Activated naive CD4-positive, alpha-beta T cell treated with anti-CD3 and anti-CD28 coated beads, Interleukin-2, amount 10 ng/mL, durations not matched to agents 7 days and 5 days (primary cell): Measurements from ENCODE around the gene MAP3K19.
"Not testable (repeated sequence)": the region's sequence is repeated elsewhere in the genome, so short reads cannot be mapped to it uniquely, and the experiment has no call there.

Experiments used
- CTCF ChIA-PET: fragments of 350-600 bp; sonication (Branson Sonifier 250); formaldehyde crosslinking; loops from one replicate; lab custom pipeline; 2021; ENCODE audit warnings: antibody characterized with exemption; lab: Charles Lee
- DNase-seq: peaks from one replicate; pipeline ENCODE4 v3.0.0-alpha.2; 2020
- H3K27ac Mint-ChIP-seq: one replicate; pipeline ENCODE4 v1.8.0; 2021; ENCODE audit warnings: mild to moderate bottlenecking, moderate library complexity, mixed read lengths
- H3K27me3 Mint-ChIP-seq: one replicate; pipeline ENCODE4 v1.8.0; 2021; ENCODE audit warnings: mild to moderate bottlenecking, mixed read lengths
- H3K36me3 Mint-ChIP-seq: one replicate; pipeline ENCODE4 v1.8.0; 2021; ENCODE audit warnings: mixed read lengths
- H3K4me1 Mint-ChIP-seq: one replicate; pipeline ENCODE4 v1.8.0; 2021; ENCODE audit warnings: mixed read lengths
- H3K4me3 Mint-ChIP-seq: one replicate; pipeline ENCODE4 v1.8.0; 2021; ENCODE audit warnings: mild to moderate bottlenecking, moderate library complexity, mixed read lengths
- H3K9me3 Mint-ChIP-seq: one replicate; pipeline ENCODE4 v1.8.0; 2021; ENCODE audit warnings: mixed read lengths

MAP3K19 gene

DNA sequence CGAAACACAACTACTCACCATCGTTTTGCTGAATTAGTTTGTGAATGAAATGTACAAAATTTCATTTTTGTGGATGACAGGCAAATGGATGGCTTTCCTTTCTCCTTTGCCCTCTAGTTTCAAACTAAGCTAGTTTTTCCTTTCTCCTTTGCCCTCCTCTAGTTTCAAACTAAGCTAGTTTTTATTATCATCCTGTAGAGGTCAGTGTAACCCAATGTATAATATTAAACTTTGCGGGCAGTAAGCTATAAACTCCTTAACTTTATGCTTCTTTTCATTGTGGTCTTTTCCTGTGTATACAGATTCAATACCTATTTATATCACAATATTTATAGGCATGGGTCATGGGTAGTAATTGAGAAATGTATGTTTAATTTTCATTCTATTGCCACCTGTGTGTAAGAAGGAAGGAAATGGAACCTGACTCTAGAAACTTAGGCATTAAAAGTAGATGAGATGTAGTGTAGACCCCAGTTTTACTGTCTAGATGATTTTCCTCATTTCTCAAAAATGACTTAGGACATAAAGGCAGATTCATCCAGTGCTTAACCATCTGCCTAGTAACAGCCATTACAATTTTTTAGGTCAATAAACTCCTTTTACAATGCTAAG, 58.1 kb downstream of the MAP3K19 start:
- H3K36me3 Mint-ChIP-seq: peaks cover under 1% of the 10 kb centered on the region
- DNase-seq: no peak
- CTCF ChIA-PET: interaction anchor here (0.5 to 3.3 kb wide), 10 partner anchors 12 to 960 kb away, joined by 3 to 17 read pairs (median 4); no protein-coding TSS in a partner anchor
- no peak overlapping the region for H3K4me3 Mint-ChIP-seq
- no peaks in the 10 kb centered on the region for H3K4me1 Mint-ChIP-seq
- no peak overlapping the region for H3K27ac Mint-ChIP-seq
- peaks cover 17% of the 10 kb centered on the region for H3K27me3 Mint-ChIP-seq
- peaks cover 7% of the 10 kb centered on the region for H3K9me3 Mint-ChIP-seq

DNA sequence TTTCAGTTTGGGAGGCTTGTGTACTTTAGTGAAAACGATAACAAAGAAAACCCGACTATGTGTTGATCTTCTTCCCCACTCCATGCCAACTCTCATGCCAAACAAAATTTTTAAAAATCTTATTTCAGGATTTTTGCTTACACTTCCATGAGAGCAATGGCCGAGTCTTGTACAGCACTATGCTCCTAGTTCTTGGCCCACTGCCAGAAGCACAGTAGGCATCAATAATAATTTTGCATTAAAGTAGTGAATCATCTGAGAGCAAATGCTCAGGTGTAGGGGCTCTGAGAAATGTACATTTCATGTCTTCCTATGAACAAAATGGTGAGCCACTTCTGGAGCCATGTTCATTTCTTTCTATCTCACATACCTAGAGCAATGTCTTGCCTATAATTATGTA, 62.2 kb downstream of the MAP3K19 start:
- Mint-ChIP-seq H3K27me3 (peaks cover 13% of the 10 kb centered on the region), H3K36me3 (peaks cover 9% of the 10 kb centered on the region), H3K27ac (no peak overlapping the region), H3K4me3 (no peak overlapping the region), H3K4me1 (peaks cover 6% of the 10 kb centered on the region), H3K9me3 (peaks cover 18% of the 10 kb centered on the region)
- no peak for DNase-seq
- CTCF ChIA-PET: no interaction called here

DNA sequence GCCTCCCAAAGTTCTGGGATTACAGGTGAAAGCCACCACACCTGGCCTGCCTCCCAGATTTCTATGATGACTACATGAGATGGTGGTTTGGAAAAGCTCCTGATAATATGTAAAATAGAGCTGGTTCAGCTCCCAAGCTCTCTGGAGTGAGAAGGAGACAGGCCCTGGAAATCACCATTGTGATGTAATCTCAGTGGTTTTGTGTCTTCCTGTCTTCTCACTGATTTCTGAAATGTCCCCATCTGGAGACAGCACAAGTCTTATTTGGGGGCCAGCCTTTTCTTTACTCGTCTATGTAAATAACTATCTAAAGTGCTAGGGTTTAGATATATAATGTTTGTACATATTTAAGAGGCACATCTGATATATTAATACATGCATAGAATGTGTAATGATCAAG, 64.6 kb downstream of the MAP3K19 start:
- Mint-ChIP-seq H3K27ac (no peak overlapping the region), H3K9me3 (peaks cover 18% of the 10 kb centered on the region), H3K36me3 (peaks cover 9% of the 10 kb centered on the region), H3K27me3 (peaks cover 10% of the 10 kb centered on the region), H3K4me1 (peaks cover 6% of the 10 kb centered on the region), H3K4me3 (no peak overlapping the region)
- CTCF ChIA-PET: no interaction called here
- DNase-seq: no peak

DNA sequence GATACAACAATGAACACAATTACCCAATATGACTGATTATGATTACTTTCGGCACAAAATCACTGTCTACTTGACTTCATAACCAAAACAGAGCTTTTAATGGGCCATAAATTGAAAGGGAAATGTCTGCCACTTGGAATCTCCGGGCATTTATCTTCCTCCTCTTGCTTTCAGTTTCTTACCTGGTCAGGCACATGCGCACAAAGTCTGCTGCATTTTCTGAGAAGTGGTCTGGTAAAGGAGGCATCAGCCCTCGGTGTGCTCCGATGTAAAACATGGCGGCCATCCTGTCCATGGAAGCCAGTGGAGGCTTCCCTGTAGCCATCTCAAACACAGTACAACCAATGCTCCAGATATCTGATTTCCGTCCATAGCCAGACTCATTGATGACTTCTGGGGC, 66.6 kb downstream of the MAP3K19 start:
- Mint-ChIP-seq H3K4me3 (no peak overlapping the region), H3K27ac (no peak overlapping the region), H3K4me1 (peaks cover 8% of the 10 kb centered on the region), H3K36me3 (peaks cover 12% of the 10 kb centered on the region), H3K27me3 (peaks cover 7% of the 10 kb centered on the region), H3K9me3 (peaks cover 21% of the 10 kb centered on the region)
- CTCF ChIA-PET: no interaction called here
- no peak for DNase-seq

DNA sequence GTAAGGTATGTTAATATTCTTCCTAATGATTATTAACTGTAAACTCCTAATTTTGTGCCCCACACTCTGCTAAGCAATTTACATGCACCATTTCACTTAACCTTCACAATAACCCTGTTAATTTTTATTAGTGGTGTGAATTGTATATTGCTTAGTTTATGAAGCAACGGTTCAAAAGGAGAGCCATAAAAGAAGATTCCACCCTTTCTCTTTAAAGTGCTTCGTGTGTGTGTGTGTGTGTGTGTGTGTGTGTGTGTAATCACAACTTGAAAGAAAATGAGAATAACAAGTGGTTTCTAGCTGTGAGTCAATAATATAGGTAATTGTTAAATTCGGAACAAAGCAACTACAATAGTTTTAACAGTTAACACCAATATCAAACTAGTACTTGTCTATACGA, 68.0 kb downstream of the MAP3K19 start:
- Mint-ChIP-seq H3K36me3 (peaks cover 21% of the 10 kb centered on the region), H3K27ac (no peak overlapping the region), H3K4me3 (no peak overlapping the region), H3K4me1 (peaks cover 15% of the 10 kb centered on the region), H3K9me3 (peaks cover 25% of the 10 kb centered on the region), H3K27me3 (peaks cover 7% of the 10 kb centered on the region)
- DNase-seq: no peak
- CTCF ChIA-PET: no interaction called here

DNA sequence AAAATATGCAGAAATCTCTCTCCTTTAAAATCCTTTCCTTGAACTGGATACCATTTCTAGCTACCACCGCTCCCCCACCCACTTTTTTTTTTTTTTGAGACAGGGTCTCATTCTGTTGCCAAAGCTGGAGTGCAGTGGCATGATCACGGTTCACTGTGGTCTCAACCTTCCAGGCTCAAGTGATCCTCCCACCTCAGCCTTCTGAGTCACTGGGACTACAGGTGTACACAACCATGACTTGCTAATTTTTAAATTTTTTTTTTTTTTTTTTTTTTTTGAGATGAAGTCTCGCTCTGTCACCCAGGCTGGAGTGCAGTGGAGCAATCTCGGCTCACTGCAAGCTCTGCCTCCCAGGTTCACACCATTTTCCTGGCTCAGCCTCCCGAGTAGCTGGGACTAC, 70.1 kb downstream of the MAP3K19 start:
- CTCF ChIA-PET, H3K4me3 Mint-ChIP-seq, DNase-seq, H3K27ac Mint-ChIP-seq: not testable (repeated sequence)
- peaks cover 11% of the 10 kb centered on the region for H3K27me3 Mint-ChIP-seq
- H3K4me1 Mint-ChIP-seq: peaks cover 22% of the 10 kb centered on the region
- peaks cover 24% of the 10 kb centered on the region for H3K9me3 Mint-ChIP-seq
- peaks cover 20% of the 10 kb centered on the region for H3K36me3 Mint-ChIP-seq

DNA sequence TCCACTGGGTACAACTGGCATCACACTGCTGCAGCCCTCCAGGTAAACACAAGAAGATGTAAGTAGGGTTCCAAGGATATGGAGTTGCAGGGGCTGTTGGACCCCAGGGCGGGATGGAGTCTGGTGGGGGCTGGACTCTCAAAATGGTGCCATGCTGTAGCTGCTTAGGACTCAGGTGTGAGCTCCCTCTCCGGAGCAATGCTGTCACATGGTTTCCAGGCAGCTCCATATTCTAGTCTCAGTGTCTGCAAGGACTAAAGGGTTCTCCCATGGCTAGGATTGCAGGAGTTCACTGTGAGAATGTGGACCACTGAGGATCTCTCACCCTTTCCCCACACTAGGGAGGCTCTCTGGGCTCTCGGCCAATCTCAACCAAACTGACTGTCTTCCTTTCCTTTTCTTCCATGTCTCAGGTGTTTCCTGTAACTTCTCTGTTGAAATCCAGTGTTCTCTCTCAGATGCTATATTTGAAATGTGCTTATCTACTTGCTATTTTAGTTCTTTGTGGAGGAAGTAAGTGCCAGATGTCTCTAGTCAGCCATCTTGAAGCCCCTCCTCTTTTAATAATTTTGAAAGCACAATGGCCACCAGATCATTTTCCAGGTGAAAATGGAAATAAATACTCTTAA, 71.1 kb downstream of the MAP3K19 start:
- Mint-ChIP-seq H3K9me3 (peaks cover 28% of the 10 kb centered on the region), H3K36me3 (peaks cover 22% of the 10 kb centered on the region), H3K27ac (no peak overlapping the region), H3K27me3 (peaks cover 17% of the 10 kb centered on the region), H3K4me3 (no peak overlapping the region), H3K4me1 (peaks cover 22% of the 10 kb centered on the region)
- CTCF ChIA-PET: no interaction called here
- DNase-seq: no peak

DNA sequence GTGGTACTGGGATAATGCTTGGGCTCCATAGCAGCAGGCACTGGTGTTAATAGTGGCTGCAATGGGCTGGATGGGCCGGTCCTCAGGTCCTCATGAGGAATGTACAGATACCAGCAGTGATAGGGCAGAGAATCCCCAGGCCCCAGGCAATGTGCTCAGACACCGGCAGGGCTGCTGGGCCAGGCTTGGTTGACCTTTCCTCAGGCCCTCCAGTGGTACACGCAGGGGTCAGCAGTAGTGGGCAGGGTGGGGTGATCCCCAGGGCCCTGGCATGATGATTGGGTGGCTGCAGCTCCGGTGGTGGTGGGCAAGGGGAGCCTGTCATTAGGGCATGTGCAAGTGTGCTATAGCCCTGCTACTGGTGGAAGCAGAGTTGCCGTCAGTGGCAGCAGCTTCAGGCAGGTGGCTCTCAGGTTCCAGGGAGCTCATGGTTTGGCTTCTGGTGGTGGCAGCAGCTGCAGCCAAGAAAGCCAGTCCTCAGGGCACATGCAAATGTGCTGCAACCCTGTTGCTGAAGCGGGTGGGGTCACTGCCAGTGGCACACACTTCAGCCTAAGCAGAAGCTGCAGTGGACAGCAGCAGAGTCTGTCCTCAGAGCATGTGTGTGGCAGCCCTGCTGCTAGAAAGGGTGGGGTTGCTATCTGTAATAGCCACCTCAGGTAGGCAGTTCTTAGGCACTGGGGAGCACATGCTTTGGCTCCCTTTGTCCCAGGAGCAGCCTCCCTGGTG, 71.8 kb downstream of the MAP3K19 start:
- Mint-ChIP-seq H3K36me3 (peaks cover 21% of the 10 kb centered on the region), H3K9me3 (peaks cover 34% of the 10 kb centered on the region), H3K27ac (no peak overlapping the region), H3K4me1 (peaks cover 22% of the 10 kb centered on the region), H3K27me3 (peaks cover 18% of the 10 kb centered on the region), H3K4me3 (no peak overlapping the region)
- DNase-seq: no peak
- CTCF ChIA-PET: no interaction called here

DNA sequence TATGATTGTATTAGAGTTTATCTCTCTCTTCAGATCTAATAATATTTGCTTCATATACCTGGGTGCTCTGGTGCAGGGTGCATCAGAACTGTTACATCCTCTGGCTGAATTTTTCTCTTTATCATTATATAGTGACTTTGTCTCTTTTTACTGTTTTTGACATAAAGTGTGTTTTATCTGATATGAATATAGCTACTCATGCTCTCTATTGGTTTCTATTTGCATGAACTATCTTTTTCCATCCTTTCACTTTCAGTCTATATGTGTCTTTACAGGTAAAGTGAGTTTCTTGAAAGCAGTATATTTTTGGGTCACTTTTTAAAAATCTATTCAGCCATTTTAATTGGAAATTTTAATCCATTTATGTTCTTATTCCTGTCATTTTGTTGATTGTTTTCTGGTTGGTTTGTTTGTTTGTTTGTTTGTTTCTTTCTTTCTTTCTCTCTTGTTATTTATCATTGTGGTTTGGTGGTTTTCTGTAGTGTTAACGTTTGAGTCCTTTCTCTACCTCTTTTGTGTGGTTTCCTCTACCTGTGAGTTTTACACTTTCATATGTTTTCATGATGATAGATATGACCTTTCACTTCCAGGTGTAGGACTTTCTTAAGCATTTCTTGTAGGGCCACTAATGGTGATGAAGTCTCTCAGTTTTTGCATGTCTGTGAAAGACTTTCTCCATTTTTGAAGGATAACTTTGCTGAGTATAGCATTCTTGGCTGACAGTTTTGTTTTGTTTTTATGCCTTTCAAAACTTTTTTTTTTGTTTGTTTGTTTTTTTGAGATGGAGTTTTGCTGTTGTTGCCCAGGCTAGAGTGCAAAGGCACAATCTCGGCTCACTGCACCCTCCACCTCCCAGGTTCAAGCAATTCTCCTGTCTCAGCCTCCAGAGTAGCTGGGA, 73.8 kb downstream of the MAP3K19 start:
- H3K27me3 Mint-ChIP-seq: peaks cover 15% of the 10 kb centered on the region
- no peak overlapping the region for H3K4me3 Mint-ChIP-seq
- H3K4me1 Mint-ChIP-seq: peaks cover 22% of the 10 kb centered on the region
- DNase-seq: no peak
- H3K36me3 Mint-ChIP-seq: peaks cover 21% of the 10 kb centered on the region
- H3K9me3 Mint-ChIP-seq: peaks cover 45% of the 10 kb centered on the region
- CTCF ChIA-PET: interaction anchor here (0.6 kb wide), 1 partner anchor 43 kb away, joined by 3 read pairs; no protein-coding TSS in a partner anchor
- peak overlapping the region; percentile 35 for H3K27ac Mint-ChIP-seq

DNA sequence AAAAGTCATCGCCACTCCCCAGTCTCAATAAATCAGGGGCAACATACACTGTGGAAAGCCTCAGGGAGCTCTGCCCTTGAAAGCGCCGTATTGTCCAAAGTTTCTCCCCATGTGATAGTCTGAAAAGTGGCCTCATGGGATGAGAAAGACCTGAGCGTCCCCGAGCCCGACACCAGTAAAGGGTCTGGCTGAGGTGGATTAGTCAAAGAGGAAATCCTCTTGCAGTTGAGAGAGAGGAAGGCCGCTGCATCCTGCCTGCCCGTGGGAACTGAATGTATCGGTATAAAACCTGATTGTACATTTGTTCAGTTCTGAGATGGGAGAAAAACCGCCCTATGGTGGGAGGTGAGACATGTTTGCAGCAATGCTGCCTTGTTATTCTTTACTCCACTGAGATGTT, 80.1 kb downstream of the MAP3K19 start:
- H3K27ac Mint-ChIP-seq, H3K36me3 Mint-ChIP-seq, H3K4me1 Mint-ChIP-seq, CTCF ChIA-PET, H3K4me3 Mint-ChIP-seq, DNase-seq, H3K27me3 Mint-ChIP-seq: not testable (repeated sequence)
- H3K9me3 Mint-ChIP-seq: peaks cover 21% of the 10 kb centered on the region

DNA sequence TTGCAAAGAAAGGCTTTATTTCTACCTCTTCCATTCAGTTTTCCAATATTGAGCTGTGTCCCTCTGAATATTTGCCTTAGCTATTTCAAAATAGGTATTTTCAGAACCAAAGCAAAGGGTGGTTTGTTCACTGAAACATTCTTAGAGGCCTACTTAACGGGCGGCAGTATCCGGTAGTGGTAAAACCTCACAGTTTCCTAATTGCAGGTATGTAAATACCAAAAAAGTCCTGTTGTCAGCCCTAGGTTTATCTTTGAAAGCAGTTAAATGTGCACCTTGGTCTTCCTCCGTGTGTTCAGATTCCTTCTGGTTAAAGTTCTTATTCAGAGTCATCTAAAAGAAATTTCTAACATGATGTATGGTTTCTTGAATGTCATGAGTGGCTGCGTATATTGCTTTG, 89.8 kb downstream of the MAP3K19 start:
- Mint-ChIP-seq H3K4me3 (no peak overlapping the region), H3K4me1 (no peaks in the 10 kb centered on the region), H3K27ac (no peak overlapping the region), H3K9me3 (no peaks in the 10 kb centered on the region), H3K27me3 (no peaks in the 10 kb centered on the region), H3K36me3 (peaks cover 38% of the 10 kb centered on the region)
- CTCF ChIA-PET: no interaction called here
- no peak for DNase-seq

DNA sequence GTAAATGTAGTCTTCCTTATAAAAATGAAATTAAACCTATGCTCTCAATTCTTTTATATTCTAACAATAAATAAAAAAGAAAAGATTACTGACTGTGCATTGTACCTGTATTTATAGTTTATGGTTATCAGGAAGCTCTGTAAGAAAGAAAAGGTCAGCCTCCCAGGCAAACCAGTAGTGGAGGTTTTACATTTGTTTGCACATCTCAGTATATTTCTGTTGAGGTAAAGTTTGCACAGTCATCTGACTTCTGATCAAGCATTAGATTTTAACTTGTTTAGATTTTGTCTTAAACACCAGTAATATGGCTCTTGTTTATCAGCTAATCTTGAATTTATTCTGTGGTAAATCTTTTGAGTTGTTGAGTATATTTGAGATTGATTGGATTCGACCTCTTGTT, 91.5 kb downstream of the MAP3K19 start:
- CTCF ChIA-PET: no interaction called here
- H3K36me3 Mint-ChIP-seq: peaks cover 45% of the 10 kb centered on the region

DNA sequence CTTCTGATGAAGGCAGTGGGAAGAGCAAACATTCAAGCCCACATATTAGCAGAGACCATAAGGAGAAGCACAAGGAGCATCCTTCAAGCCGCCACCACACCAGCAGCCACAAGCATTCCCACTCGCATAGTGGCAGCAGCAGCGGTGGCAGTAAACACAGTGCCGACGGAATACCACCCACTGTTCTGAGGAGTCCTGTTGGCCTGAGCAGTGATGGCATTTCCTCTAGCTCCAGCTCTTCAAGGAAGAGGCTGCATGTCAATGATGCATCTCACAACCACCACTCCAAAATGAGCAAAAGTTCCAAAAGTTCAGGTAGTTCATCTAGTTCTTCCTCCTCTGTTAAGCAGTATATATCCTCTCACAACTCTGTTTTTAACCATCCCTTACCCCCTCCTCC, 93.2 kb downstream of the MAP3K19 start:
- Mint-ChIP-seq H3K9me3 (no peaks in the 10 kb centered on the region), H3K27me3 (no peaks in the 10 kb centered on the region), H3K36me3 (peaks cover 56% of the 10 kb centered on the region), H3K4me3 (no peak overlapping the region), H3K27ac (no peak overlapping the region), H3K4me1 (peaks cover 14% of the 10 kb centered on the region)
- no peak for DNase-seq
- CTCF ChIA-PET: no interaction called here

More for the DNA sequence above, 91.5 kb downstream of the MAP3K19 start:
- Mint-ChIP-seq H3K4me3 (no peak overlapping the region), H3K4me1 (no peaks in the 10 kb centered on the region), H3K27me3 (no peaks in the 10 kb centered on the region), H3K27ac (no peak overlapping the region), H3K9me3 (no peaks in the 10 kb centered on the region)
- DNase-seq: no peak

DNA sequence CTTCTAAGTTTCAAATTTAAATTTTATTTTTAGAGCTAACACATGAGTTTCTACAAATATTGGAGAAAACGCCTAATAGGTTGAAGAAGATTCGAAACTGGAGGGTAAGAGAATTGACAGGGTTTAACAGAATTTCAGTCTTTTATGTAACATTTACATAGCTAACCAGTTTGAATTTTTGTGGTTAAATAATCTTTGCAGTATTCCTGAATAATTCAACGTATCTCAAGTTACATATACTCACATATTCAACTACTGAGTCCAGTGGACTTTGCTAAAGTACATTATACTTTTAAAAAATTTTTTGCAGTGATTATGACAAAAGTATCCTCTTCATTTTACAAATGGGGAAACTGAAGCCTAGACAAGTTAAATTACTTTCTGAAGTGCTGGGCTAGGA, 94.6 kb downstream of the MAP3K19 start:
- Mint-ChIP-seq H3K27me3 (no peaks in the 10 kb centered on the region), H3K9me3 (no peaks in the 10 kb centered on the region), H3K4me1 (peaks cover 23% of the 10 kb centered on the region), H3K27ac (no peak overlapping the region), H3K36me3 (peaks cover 65% of the 10 kb centered on the region), H3K4me3 (no peak overlapping the region)
- no peak for DNase-seq
- CTCF ChIA-PET: no interaction called here
